ENCODE results near the gene DDX42. TPM values are rescaled to one million over a fixed set of nuclear protein-coding genes. Genes with fewer than 3 reads are reported as not detected.

DDX42 gene
- total RNA-seq, 1 donor from 2014 or later = 93.8 TPM

DNA sequence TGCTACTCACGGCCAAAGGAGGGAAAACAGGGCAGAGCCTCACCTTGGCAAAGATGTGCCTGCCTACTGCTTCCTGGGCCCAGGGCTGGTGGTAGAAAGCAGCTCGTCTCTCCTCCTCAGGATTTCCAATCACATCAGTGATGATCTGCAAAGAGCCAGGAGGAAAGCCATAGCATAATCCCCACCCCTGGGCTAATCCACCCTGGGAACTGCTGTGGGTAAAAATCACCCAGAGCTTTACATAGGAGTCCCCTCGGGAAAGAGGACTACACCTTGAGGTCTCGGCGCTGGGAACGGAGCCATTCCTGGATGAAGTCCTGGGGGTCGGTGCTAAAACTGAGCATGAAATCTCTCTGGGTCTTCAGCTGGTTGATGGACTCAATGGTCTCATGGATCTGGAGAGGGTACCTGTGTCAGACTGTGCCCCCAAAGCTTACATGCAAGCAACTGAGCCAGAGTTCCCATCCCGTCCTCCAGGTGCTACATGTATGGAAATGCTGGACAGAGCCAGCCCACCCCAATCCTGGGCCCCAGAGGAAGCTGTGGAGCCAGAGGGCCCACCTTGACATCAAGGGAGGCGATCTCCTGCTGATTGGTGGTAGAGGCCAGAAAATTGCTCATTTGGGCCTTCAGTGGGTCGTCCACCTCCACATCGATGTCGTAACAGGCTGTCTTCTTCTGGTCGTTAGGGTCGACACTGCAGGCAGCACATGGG, 59.2 kb downstream of the DDX42 start:
- intact Hi-C loops (cut with DNase I) = no loop called here
- peaks cover 23% of the 10 kb centered on the region for H3K4me1 ChIP-seq
- TF ChIP-seq, protein P1, sequence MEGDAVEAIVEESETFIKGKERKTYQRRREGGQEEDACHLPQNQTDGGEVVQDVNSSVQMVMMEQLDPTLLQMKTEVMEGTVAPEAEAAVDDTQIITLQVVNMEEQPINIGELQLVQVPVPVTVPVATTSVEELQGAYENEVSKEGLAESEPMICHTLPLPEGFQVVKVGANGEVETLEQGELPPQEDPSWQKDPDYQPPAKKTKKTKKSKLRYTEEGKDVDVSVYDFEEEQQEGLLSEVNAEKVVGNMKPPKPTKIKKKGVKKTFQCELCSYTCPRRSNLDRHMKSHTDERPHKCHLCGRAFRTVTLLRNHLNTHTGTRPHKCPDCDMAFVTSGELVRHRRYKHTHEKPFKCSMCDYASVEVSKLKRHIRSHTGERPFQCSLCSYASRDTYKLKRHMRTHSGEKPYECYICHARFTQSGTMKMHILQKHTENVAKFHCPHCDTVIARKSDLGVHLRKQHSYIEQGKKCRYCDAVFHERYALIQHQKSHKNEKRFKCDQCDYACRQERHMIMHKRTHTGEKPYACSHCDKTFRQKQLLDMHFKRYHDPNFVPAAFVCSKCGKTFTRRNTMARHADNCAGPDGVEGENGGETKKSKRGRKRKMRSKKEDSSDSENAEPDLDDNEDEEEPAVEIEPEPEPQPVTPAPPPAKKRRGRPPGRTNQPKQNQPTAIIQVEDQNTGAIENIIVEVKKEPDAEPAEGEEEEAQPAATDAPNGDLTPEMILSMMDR (IDR thresholded peaks at IDR 0.05) = no peak

DNA sequence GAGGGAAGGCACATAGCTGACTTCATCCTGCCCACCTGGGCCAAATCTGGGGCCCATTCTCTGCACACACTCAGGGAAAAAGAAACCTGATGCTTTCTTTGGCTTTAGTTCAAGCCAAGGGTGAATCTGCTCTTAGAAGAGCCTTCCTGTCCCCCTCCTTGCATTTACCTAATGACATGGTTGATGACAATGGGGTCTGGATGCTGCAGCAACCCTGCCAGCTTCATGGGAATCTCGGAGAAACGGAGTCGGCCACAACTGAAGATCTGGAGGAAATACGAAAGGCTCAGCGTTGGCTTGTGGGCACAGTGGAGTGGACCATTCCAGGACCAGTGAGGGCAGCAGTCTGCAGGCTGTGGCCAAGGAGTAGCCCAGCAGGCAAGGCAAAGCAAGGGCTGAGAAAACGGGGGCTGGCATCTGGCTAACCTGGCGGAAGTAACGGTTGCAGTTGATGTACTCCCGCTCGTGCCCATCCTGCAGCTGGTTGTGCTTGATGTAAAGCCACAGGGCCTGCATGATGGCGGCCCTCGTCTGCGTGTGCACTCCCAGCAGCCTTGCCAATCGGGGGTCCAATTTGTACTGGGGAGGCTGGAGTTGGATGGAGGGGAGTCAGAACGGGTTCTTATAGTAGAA, 59.9 kb downstream of the DDX42 start:
- Histone ChIP-seq H3K27me3 (no peaks in the 10 kb centered on the region), H3K36me3 (peaks cover 86% of the 10 kb centered on the region), H3K4me3 (no peak overlapping the region), H3K27ac (no peak overlapping the region), H3K9me3 (no peaks in the 10 kb centered on the region), H3K4me1 (peaks cover 23% of the 10 kb centered on the region)
- intact Hi-C loops (cut with DNase I) = no loop called here
- DNase-seq (no peak), ATAC-seq (no peak)
- TF ChIP-seq, protein P1 (IDR thresholded peaks at IDR 0.05) = no peak

More for the DNA sequence above, 59.2 kb downstream of the DDX42 start:
- ATAC-seq (no peak), DNase-seq (no peak)
- no peaks in the 10 kb centered on the region for H3K27me3 ChIP-seq
- no peak overlapping the region for H3K4me3 ChIP-seq
- H3K36me3 ChIP-seq = peaks cover 89% of the 10 kb centered on the region
- no peaks in the 10 kb centered on the region for H3K9me3 ChIP-seq
- no peak overlapping the region for H3K27ac ChIP-seq

DNA sequence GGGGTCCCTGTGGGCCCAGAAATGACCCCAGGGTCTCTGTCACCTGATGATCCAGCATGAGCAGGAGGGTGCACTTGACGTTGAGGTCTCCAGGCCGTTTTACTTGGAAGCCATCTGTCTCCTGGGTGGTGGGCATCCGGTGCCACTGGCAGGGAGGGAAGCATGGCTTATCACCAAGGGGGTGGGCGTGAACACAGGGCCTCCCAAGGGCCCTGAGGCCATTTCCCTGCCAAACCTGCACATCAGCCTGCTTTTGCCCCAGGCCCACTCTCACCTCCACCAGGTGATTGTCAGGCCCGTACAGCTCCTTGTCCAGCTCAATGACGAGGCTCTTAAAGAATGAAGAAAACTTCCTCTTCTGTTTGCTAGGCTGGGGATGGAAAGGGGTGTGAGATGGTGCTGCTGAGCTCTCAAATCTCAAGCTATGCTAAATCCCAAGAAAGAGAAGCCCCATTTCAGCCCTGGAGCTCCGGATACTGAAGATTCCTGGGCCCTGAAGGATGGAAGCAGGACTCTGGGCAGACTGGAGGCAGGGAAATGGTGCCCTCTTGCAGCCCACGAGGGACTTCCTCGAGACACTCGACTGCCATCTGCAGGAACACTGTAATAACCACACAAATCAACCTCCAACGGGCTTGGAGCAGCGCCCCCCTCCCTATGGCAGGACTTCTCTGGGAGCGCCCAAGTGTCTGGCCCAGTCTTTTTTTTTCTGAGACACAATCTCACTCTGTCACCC, 60.6 kb downstream of the DDX42 start:
- H3K27ac ChIP-seq = no peak overlapping the region
- intact Hi-C loops (cut with DNase I) = no loop called here
- no peak overlapping the region for H3K4me3 ChIP-seq
- H3K4me1 ChIP-seq = peaks cover 28% of the 10 kb centered on the region
- peak; percentile 66 for ATAC-seq
- TF ChIP-seq, protein P1 (IDR thresholded peaks at IDR 0.05) = peak; percentile 56
- DNase-seq = no peak
- H3K36me3 ChIP-seq = peaks cover 79% of the 10 kb centered on the region
- no peaks in the 10 kb centered on the region for H3K9me3 ChIP-seq
- no peaks in the 10 kb centered on the region for H3K27me3 ChIP-seq

DNA sequence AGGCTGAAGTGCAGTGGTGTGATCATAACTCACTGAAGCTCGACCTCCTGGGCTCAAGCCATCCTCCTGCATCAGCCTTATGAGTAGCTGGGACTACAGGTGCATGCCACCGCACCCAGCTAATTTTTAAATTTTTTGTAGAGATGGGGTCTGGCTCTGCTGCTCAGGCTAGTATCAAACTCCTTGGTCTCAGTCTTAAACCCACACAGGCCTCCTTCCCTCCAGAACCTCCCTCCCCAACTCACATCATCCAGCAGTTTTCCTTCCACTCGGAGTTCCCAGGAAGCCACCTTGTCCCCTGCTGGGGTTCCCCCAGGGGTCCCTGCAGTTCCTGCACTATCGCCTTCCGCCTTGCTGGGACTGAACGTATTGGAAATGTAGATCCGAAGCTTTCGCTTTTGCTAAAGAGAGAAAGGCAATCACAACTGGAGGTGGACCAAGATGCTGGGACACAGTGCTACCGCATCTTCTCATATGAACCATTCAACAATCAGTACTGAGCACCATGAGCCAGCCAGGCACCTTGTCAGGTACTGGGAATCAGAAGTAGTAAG, 61.3 kb downstream of the DDX42 start:
- Histone ChIP-seq H3K4me1 (peaks cover 35% of the 10 kb centered on the region), H3K27me3 (no peaks in the 10 kb centered on the region), H3K4me3 (no peak overlapping the region), H3K27ac (no peak overlapping the region), H3K9me3 (no peaks in the 10 kb centered on the region), H3K36me3 (peaks cover 72% of the 10 kb centered on the region)
- DNase-seq (no peak), ATAC-seq (no peak)
- TF ChIP-seq, protein P1 (IDR thresholded peaks at IDR 0.05) = no peak
- intact Hi-C loops (cut with DNase I) = no loop called here

DNA sequence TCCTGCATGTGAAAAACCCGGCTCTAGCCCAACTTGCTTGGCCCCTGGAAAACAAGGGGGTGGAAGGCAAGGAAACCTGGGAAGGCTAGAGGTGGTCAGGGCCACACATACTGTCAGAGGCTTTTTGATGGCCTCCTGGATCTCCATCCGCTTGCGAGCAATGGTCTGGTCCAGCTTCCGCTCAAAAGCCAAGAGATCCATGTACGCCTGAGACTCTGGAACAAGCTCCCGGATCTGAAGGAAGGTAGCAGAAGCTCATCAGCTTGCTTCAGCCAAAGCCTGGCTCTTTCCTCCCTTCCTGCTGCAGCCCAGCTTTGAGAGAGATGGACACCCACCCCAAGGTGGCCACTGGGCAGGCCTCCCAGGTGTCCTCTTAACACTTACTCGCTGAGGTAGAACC, 62.8 kb downstream of the DDX42 start:
- Histone ChIP-seq H3K27me3 (no peaks in the 10 kb centered on the region), H3K4me3 (no peak overlapping the region), H3K9me3 (no peaks in the 10 kb centered on the region), H3K27ac (no peak overlapping the region), H3K4me1 (peaks cover 49% of the 10 kb centered on the region), H3K36me3 (peaks cover 57% of the 10 kb centered on the region)
- no peak for DNase-seq
- ATAC-seq = no peak
- intact Hi-C loops (cut with DNase I) = no loop called here
- TF ChIP-seq, protein P1 (IDR thresholded peaks at IDR 0.05) = no peak

Data from upper lobe of right lung (tissue), 1 donor.